ENCODE results near the gene GJA1.

DNA sequence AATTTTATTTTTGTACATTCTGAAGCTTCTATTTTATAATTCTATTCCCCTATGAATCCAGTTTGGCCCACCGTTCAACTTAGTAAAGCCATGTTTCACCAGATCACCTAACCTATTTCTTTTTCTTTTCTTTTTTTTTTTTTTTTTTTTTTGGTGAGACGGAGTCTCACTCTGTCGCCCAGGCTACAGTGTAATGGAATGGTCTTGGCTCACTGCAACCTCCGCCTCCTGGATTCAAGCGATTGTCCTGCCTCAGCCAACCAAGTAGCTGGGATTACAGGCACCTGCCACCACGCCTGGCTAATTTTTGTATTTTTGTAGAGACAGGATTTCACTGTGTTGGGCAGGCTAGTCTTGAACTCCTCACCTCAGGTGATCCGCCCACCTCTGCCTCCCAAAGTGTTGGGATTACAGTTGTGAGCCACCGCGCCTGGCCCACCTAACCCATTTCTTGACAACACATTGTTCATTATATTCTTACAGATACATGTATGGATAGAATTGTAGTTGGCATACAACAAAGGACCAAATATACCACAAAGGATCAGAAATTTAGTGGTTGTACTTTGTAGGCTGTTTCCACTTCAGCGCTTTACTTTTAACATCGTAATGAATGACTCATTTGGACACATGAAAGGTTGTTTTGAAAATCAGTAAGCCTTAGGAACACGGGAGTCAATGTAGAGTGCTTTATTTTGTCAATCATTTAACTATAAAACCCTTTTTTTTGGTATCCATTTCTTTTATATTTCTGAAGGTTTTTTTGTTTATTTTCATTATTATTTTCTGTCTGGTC is 63.2 kb downstream of the GJA1 start:
- TF ChIP-seq POLR2AphosphoS5 (IDR thresholded peaks at IDR 0.05) (no peak), CTCF (IDR thresholded peaks at IDR 0.05) (no peak), EP300 (IDR thresholded peaks at IDR 0.05) (no peak)
